H9 (cell line): ENCODE results near the gene TNFAIP3. TPM values are rescaled to one million over a fixed set of nuclear protein-coding genes. Genes with fewer than 3 reads are reported as not detected.

Source experiments
- DNase-seq: peaks from one replicate; pipeline ENCODE4 v3.0.0-alpha.2; 2017
- H2AFZ ChIP-seq: one replicate; pipeline ENCODE4 v1.6.1; 2013; ENCODE audit warnings: mild to moderate bottlenecking, low read length, control low read depth, moderate library complexity
- H2AK5ac ChIP-seq: 2 replicates; pipeline ENCODE4 v1.6.1; 2013; ENCODE audit warnings: low read length, control low read depth, mixed read lengths; ENCODE audit not compliant: insufficient read length
- H2BK120ac ChIP-seq: one replicate; pipeline ENCODE4 v1.6.1; 2013; ENCODE audit warnings: low read depth, mild to moderate bottlenecking, low read length, control low read depth, inconsistent platforms; ENCODE audit not compliant: poor library complexity, severe bottlenecking
- H2BK12ac ChIP-seq: 2 replicates; pipeline ENCODE4 v1.6.1; 2013; ENCODE audit warnings: low read length, control low read depth, mixed read lengths, low read depth; ENCODE audit not compliant: insufficient read length
- H2BK15ac ChIP-seq: 2 replicates; pipeline ENCODE4 v1.6.1; 2013; ENCODE audit warnings: low read depth, low read length, control low read depth
- H2BK20ac ChIP-seq: one replicate; pipeline ENCODE4 v1.6.1; 2013; ENCODE audit warnings: low read depth, mild to moderate bottlenecking, low read length, control low read depth, inconsistent platforms; ENCODE audit not compliant: poor library complexity, severe bottlenecking
- H2BK5ac ChIP-seq: 2 replicates; pipeline ENCODE4 v1.6.1; 2013; ENCODE audit warnings: low read length, control low read depth, mixed read lengths; ENCODE audit not compliant: insufficient read length
- H3K14ac ChIP-seq: 2 replicates; pipeline ENCODE4 v1.6.1; 2013; ENCODE audit warnings: low read length, control low read depth; ENCODE audit not compliant: insufficient read depth
- H3K18ac ChIP-seq: 2 replicates; pipeline ENCODE4 v1.6.1; 2013; ENCODE audit warnings: low read depth, mild to moderate bottlenecking, mixed read lengths, low read length, control low read depth; ENCODE audit not compliant: insufficient read length
- H3K23ac ChIP-seq: 2 replicates; pipeline ENCODE4 v1.6.1; 2013; ENCODE audit warnings: low read length, control low read depth, mixed read lengths, low read depth; ENCODE audit not compliant: insufficient read length
- H3K23me2 ChIP-seq: 2 replicates; pipeline ENCODE4 v1.6.1; 2013; ENCODE audit warnings: low read depth, mild to moderate bottlenecking, mixed read lengths, low read length, control low read depth; ENCODE audit not compliant: insufficient read length, poor library complexity, severe bottlenecking
- H3K27ac ChIP-seq: 2 replicates; pipeline ENCODE4 v1.5.1; 2013; ENCODE audit warnings: low read length, control low read depth, mixed read lengths, low read depth; ENCODE audit not compliant: insufficient read length
- H3K27me3 ChIP-seq: 2 replicates; pipeline ENCODE4 v1.6.1; 2013; ENCODE audit warnings: low read length, control low read depth, inconsistent platforms; ENCODE audit not compliant: insufficient read depth
- H3K4ac ChIP-seq: 2 replicates; pipeline ENCODE4 v1.6.1; 2013; ENCODE audit warnings: low read depth, mild to moderate bottlenecking, control low read depth, inconsistent platforms, low read length, moderate library complexity
- H3K4me1 ChIP-seq: 2 replicates; pipeline ENCODE4 v1.6.1; 2013; ENCODE audit warnings: low read length, control low read depth, inconsistent platforms; ENCODE audit not compliant: insufficient read depth
- H3K4me2 ChIP-seq: 2 replicates; pipeline ENCODE4 v1.6.1; 2013; ENCODE audit warnings: low read length, control low read depth, mixed read lengths; ENCODE audit not compliant: insufficient read length, insufficient read depth
- H3K56ac ChIP-seq: 2 replicates; pipeline ENCODE4 v1.6.1; 2013; ENCODE audit warnings: low read depth, mild to moderate bottlenecking, mixed read lengths, low read length, control low read depth; ENCODE audit not compliant: insufficient read length
- H3K79me1 ChIP-seq: 2 replicates; pipeline ENCODE4 v1.6.1; 2013; ENCODE audit warnings: low read depth, mild to moderate bottlenecking, moderate library complexity, low read length, control low read depth, inconsistent platforms; ENCODE audit not compliant: insufficient read depth, poor library complexity, severe bottlenecking
- H3K79me2 ChIP-seq: 2 replicates; pipeline ENCODE4 v1.6.1; 2013; ENCODE audit warnings: low read length, control low read depth, inconsistent platforms; ENCODE audit not compliant: insufficient read depth
- H3K9ac ChIP-seq: 2 replicates; pipeline ENCODE4 v1.6.1; 2013; ENCODE audit warnings: low read length, control low read depth, mixed read lengths; ENCODE audit not compliant: insufficient read length; ENCODE audit errors: extremely low read depth
- H3K9me3 ChIP-seq: one replicate; pipeline ENCODE4 v1.6.1; 2013; ENCODE audit warnings: low read depth, low read length, inconsistent platforms; ENCODE audit not compliant: control insufficient read depth
- H3T11ph ChIP-seq: one replicate; pipeline ENCODE4 v1.6.1; 2013; ENCODE audit warnings: mild to moderate bottlenecking, low read length, control low read depth, inconsistent platforms
- H4K20me1 ChIP-seq: one replicate; pipeline ENCODE4 v1.6.1; 2013; ENCODE audit not compliant: control insufficient read depth, insufficient read length, insufficient read depth
- H4K5ac ChIP-seq: 2 replicates; pipeline ENCODE4 v1.6.1; 2013; ENCODE audit warnings: low read depth, mild to moderate bottlenecking, mixed read lengths, low read length, control low read depth; ENCODE audit not compliant: insufficient read length
- H4K8ac ChIP-seq: replicated peaks from 2 replicates; pipeline ENCODE4 v1.6.1; 2013; ENCODE audit warnings: low read length, control low read depth, mixed read lengths, low read depth; ENCODE audit not compliant: insufficient read length
- H4K91ac ChIP-seq: 2 replicates; pipeline ENCODE4 v1.6.1; 2013; ENCODE audit warnings: low read depth, mild to moderate bottlenecking, moderate library complexity, mixed read lengths, low read length, control low read depth; ENCODE audit not compliant: insufficient read length
- H3K27ac Mint-ChIP-seq, 3 experiments: 2 replicates in 2 of 3; 3 replicates in 1 of 3; pipeline ENCODE4 v1.8.0; 2020 to 2021; ENCODE audit warnings: mixed read lengths in 3 of 3, mild to moderate bottlenecking in 1 of 3, moderate library complexity in 1 of 3
- H3K27me3 Mint-ChIP-seq: 2 replicates; pipeline ENCODE4 v1.8.0; 2021; ENCODE audit warnings: low read depth, mild to moderate bottlenecking, moderate library complexity, mixed read lengths
- H3K36me3 Mint-ChIP-seq, 3 experiments: 2 replicates in 2 of 3; 3 replicates in 1 of 3; pipeline ENCODE4 v1.8.0; 2020 to 2021; ENCODE audit warnings: low read depth in 3 of 3, mixed read lengths in 3 of 3; ENCODE audit not compliant: insufficient read depth in 1 of 3
- H3K4me1 Mint-ChIP-seq, 2 experiments: 2 replicates each; pipeline ENCODE4 v1.8.0; 2020; ENCODE audit warnings: mixed read lengths in 2 of 2
- H3K4me3 Mint-ChIP-seq, 2 experiments: 2 replicates in 1 of 2; 3 replicates in 1 of 2; pipeline ENCODE4 v1.8.0; 2020 to 2021; ENCODE audit warnings: mild to moderate bottlenecking in 2 of 2, mixed read lengths in 2 of 2, moderate library complexity in 1 of 2
- H3K9me3 Mint-ChIP-seq, 2 experiments: 2 replicates in 1 of 2; 3 replicates in 1 of 2; pipeline ENCODE4 v1.8.0; 2020; ENCODE audit warnings: mild to moderate bottlenecking in 2 of 2, mixed read lengths in 2 of 2, moderate library complexity in 1 of 2
- WGBS: extraction: QIAGEN DNeasy Blood & Tissue Kit; methylation state at CpG from one replicate; pipeline ENCODE4 v1.1.7; 2013; ENCODE audit warnings: missing lambda C conversion rate, low lambda C conversion rate, mixed read lengths; ENCODE audit not compliant: insufficient read length; ENCODE audit errors: extremely low coverage; 5-methylcytosine and 5-hydroxymethylcytosine counted together
- total RNA-seq: library from RNA; stranded (reverse); gene quantifications from 2 replicates; pipeline ENCODE4 v1.2.1, GENCODE V29; 2021
- TF ChIP-seq, protein P1 (sequence below): fragments of 200-600 bp; sonication (generic); conservative IDR thresholded peaks from 3 replicates; pipeline ENCODE4 v1.8.0; 2021; ENCODE audit warnings: antibody characterized with exemption, mild to moderate bottlenecking

Gene TNFAIP3
- total RNA-seq, 1 experiment from 2014 or later = 3.7 TPM

DNA sequence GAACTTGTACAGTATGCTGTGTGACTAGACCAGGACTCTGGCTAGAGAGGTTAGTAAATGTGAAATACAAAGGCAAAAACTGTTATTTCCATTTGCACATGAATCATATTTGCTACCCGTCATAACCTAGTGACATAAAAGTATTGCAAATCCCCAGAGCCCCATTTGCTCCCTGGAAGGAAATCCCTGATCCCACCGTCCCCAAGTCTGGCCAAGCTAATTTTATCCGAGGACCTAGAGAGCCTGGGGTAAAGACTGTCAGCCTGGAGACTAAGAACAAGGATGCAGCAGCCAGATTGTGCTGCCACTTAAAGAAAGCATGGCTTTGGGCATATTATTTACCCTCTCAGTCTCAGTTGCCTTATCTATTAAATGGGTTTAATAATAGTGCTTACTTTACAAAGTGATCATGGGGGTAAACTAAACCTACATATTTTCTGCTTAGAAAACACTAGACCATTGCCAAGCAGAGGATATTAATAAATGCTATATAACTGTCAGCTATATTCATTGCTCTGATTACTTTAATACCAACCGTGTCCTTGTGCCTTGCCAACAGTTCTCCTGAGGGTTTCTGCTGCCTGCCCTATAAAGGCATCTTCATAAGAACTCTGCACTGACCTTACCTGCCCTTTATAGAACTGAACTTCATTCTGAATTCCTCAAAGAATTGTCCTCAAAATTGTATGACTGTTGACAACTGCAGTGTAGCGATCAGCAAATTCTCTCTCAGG is 16.9 kb upstream of the TNFAIP3 start:
- no peaks in the 10 kb centered on the region; the same call in 1 of the 2 replicates for H3K4me1 ChIP-seq
- H3K27ac Mint-ChIP-seq = no peak overlapping the region

More for the DNA sequence above, 16.9 kb upstream of the TNFAIP3 start:
- no peak overlapping the region for H2AK5ac ChIP-seq
- no peak overlapping the region for H3K18ac ChIP-seq
- H3K9me3 ChIP-seq = no peaks in the 10 kb centered on the region
- Mint-ChIP-seq H3K9me3 (no peaks in the 10 kb centered on the region), H3K4me1 (no peaks in the 10 kb centered on the region), H3K27me3 (no peaks in the 10 kb centered on the region; the same call in 1 of the 2 replicates), H3K36me3 (no peaks in the 10 kb centered on the region; a peak in 1 of 7 replicates), H3K4me3 (no peak overlapping the region)
- H3K79me2 ChIP-seq = no peaks in the 10 kb centered on the region
- no peak overlapping the region for H2AFZ ChIP-seq
- no peak overlapping the region for H3K27ac ChIP-seq
- H3K23me2 ChIP-seq = no peaks in the 10 kb centered on the region
- no peak overlapping the region for H3T11ph ChIP-seq
- no peak overlapping the region for H4K91ac ChIP-seq
- H2BK20ac ChIP-seq = no peak overlapping the region
- H2BK15ac ChIP-seq = no peak overlapping the region
- H2BK120ac ChIP-seq = no peak overlapping the region
- H3K79me1 ChIP-seq = no peaks in the 10 kb centered on the region
- H4K8ac ChIP-seq = no peak overlapping the region
- H3K56ac ChIP-seq = no peak overlapping the region
- H2BK12ac ChIP-seq = no peak overlapping the region
- H3K27me3 ChIP-seq = no peaks in the 10 kb centered on the region
- no peak overlapping the region for H2BK5ac ChIP-seq
- TF ChIP-seq, protein P1, sequence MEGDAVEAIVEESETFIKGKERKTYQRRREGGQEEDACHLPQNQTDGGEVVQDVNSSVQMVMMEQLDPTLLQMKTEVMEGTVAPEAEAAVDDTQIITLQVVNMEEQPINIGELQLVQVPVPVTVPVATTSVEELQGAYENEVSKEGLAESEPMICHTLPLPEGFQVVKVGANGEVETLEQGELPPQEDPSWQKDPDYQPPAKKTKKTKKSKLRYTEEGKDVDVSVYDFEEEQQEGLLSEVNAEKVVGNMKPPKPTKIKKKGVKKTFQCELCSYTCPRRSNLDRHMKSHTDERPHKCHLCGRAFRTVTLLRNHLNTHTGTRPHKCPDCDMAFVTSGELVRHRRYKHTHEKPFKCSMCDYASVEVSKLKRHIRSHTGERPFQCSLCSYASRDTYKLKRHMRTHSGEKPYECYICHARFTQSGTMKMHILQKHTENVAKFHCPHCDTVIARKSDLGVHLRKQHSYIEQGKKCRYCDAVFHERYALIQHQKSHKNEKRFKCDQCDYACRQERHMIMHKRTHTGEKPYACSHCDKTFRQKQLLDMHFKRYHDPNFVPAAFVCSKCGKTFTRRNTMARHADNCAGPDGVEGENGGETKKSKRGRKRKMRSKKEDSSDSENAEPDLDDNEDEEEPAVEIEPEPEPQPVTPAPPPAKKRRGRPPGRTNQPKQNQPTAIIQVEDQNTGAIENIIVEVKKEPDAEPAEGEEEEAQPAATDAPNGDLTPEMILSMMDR = no peak
- H3K4ac ChIP-seq = no peak overlapping the region
- no peak overlapping the region for H3K4me2 ChIP-seq
- no peak overlapping the region for H4K5ac ChIP-seq
- H3K14ac ChIP-seq = no peak overlapping the region
- H3K9ac ChIP-seq = no peak overlapping the region
- H3K23ac ChIP-seq = no peak overlapping the region
- DNase-seq = no peak
- H4K20me1 ChIP-seq = no peaks in the 10 kb centered on the region
- no CpG with 5 or more reads among the region's 5 CpGs for WGBS
